OCI-LY3 (cell line): Measurements from ENCODE around the gene ADD2.

ENCODE experiments used
- H2AFZ ChIP-seq: fragments of 200-600, 300-600 bp; shearing (Covaris generic); 2 replicates; pipeline ENCODE4 v1.6.0; 2014; ENCODE audit warnings: antibody characterized with exemption, low read depth, low read length
- H3K27ac ChIP-seq: fragments of 200-600, 300-600 bp; sonication (generic); 2 replicates; pipeline ENCODE4 v1.5.1; 2014; ENCODE audit warnings: mild to moderate bottlenecking, low read length, moderate library complexity, mixed read lengths
- H3K27me3 ChIP-seq: fragments of 200-600, 300-600 bp; sonication (generic); 2 replicates; pipeline ENCODE4 v1.6.1; 2014; ENCODE audit warnings: low read depth, low read length, mixed read lengths
- H3K36me3 ChIP-seq: fragments of 200-600, 300-600 bp; sonication (generic); replicated peaks from 2 replicates; pipeline ENCODE3; 2014; ENCODE audit warnings: low read depth, low read length, mixed read lengths
- H3K4me1 ChIP-seq: fragments of 300-600, 200-600 bp; sonication (generic); 2 replicates; pipeline ENCODE4 v1.6.1; 2014; ENCODE audit warnings: low read length, mixed read lengths
- H3K4me2 ChIP-seq: fragments of 200-600, 300-600 bp; sonication (generic); 2 replicates; pipeline ENCODE4 v1.6.1; 2014; ENCODE audit warnings: low read length, mixed read lengths
- H3K4me3 ChIP-seq: fragments of 300-600, 200-600 bp; sonication (generic); 2 replicates; pipeline ENCODE4 v1.5.1; 2014; ENCODE audit warnings: antibody characterized with exemption, mild to moderate bottlenecking, low read length, moderate library complexity
- H3K79me2 ChIP-seq: fragments of 300-600, 200-600 bp; shearing (Covaris generic); 2 replicates; pipeline ENCODE4 v1.6.1; 2014; ENCODE audit warnings: mild to moderate bottlenecking, low read length, mixed read lengths
- H3K9ac ChIP-seq: fragments of 300-600, 200-600 bp; shearing (Covaris generic); 2 replicates; pipeline ENCODE4 v1.6.0; 2014; ENCODE audit warnings: mild to moderate bottlenecking, low read length, moderate library complexity
- H3K9me3 ChIP-seq: fragments of 200-600, 300-600 bp; shearing (Covaris generic); 2 replicates; pipeline ENCODE4 v1.6.1; 2014; ENCODE audit warnings: low read length, mixed read lengths; ENCODE audit not compliant: insufficient read depth
- H4K20me1 ChIP-seq: fragments of 200-600, 300-600 bp; sonication (generic); 2 replicates; pipeline ENCODE4 v1.6.1; 2016; ENCODE audit warnings: low read length, mixed read lengths; ENCODE audit not compliant: insufficient read depth
- EZH2phosphoT487 ChIP-seq: fragments of 200-600 bp; shearing (Covaris generic); IDR thresholded peaks from 2 replicates; pipeline ENCODE4 v1.6.1; 2018; ENCODE audit warnings: antibody characterized with exemption, mixed run types, low read depth
- TF ChIP-seq, protein P1 (sequence below): fragments of 200-600, 300-600 bp; sonication (generic); IDR thresholded peaks from 2 replicates; pipeline ENCODE4 v1.5.1; 2014; ENCODE audit warnings: antibody characterized with exemption, low read length, low read depth

Gene ADD2

DNA sequence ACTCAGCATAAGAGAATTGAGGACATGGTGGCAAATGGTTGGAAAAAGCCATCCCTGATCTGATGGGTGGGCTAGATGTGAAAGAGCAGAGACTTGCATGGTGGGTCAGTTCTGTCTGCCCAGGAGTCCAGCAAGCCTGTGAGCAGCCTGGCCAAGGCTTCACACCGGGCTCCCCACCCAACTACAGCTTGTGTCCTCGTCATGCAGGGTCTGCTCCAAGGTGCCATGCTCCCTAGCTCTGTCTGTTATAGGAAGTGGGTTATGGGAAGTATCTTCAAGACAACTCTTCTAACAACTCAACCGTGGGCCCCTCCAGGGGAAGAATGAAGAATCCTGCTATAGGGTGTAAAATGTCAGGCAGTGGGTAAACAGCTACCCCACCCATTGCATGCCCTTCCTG is 97.4 kb downstream of the ADD2 start:
- no peaks in the 10 kb centered on the region for H3K36me3 ChIP-seq
- no peak for TF ChIP-seq EZH2phosphoT487
- TF ChIP-seq, protein P1, sequence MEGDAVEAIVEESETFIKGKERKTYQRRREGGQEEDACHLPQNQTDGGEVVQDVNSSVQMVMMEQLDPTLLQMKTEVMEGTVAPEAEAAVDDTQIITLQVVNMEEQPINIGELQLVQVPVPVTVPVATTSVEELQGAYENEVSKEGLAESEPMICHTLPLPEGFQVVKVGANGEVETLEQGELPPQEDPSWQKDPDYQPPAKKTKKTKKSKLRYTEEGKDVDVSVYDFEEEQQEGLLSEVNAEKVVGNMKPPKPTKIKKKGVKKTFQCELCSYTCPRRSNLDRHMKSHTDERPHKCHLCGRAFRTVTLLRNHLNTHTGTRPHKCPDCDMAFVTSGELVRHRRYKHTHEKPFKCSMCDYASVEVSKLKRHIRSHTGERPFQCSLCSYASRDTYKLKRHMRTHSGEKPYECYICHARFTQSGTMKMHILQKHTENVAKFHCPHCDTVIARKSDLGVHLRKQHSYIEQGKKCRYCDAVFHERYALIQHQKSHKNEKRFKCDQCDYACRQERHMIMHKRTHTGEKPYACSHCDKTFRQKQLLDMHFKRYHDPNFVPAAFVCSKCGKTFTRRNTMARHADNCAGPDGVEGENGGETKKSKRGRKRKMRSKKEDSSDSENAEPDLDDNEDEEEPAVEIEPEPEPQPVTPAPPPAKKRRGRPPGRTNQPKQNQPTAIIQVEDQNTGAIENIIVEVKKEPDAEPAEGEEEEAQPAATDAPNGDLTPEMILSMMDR = no peak

GRCh38 chr2:70670202-70670601 is 97.8 kb downstream of the ADD2 start:
- H3K9me3 ChIP-seq = no peaks in the 10 kb centered on the region
- TF ChIP-seq EZH2phosphoT487 = no peak
- TF ChIP-seq, protein P1 = no peak
- no peak overlapping the region for H3K4me3 ChIP-seq
- no peak overlapping the region for H3K27ac ChIP-seq
- H3K27me3 ChIP-seq = 0 out of 2 replicates have a peak, but pooled peaks cover 2% of the 10 kb centered on the region
- H3K9ac ChIP-seq = no peak overlapping the region
- no peak overlapping the region for H3K4me2 ChIP-seq
- H3K4me1 ChIP-seq = no peaks in the 10 kb centered on the region
- H4K20me1 ChIP-seq = no peaks in the 10 kb centered on the region
- no peaks in the 10 kb centered on the region for H3K36me3 ChIP-seq
- no peaks in the 10 kb centered on the region for H3K79me2 ChIP-seq
- no peak overlapping the region for H2AFZ ChIP-seq

More for the DNA sequence above, 97.4 kb downstream of the ADD2 start:
- Histone ChIP-seq H2AFZ (no peak overlapping the region), H3K27ac (no peak overlapping the region), H4K20me1 (no peaks in the 10 kb centered on the region), H3K4me3 (no peak overlapping the region), H3K9me3 (no peaks in the 10 kb centered on the region), H3K79me2 (no peaks in the 10 kb centered on the region), H3K27me3 (0 out of 2 replicates have a peak, but pooled peaks cover 2% of the 10 kb centered on the region), H3K4me1 (no peaks in the 10 kb centered on the region), H3K4me2 (no peak overlapping the region), H3K9ac (no peak overlapping the region)

DNA sequence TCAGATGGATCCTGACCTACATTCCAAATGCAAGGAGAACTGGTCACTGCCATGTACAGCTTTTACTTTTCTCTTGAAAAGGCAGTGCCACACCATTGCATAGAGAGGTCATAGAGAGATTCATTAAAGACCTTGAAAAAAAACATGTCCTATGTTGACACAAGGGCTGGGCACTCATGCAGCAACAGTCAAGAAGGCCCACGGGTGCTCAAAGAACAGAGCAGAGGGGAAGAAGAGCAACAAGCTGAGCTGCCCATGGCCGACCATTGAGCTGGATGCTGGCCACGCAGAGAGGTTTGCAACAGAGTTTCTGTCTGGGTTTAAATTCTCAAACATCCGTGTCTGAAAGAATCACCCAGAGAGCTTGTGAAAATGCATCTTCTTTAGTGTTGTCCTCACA is 99.1 kb downstream of the ADD2 start:
- Histone ChIP-seq H3K36me3 (no peaks in the 10 kb centered on the region), H2AFZ (no peak overlapping the region), H3K27me3 (no peaks in the 10 kb centered on the region), H3K79me2 (no peaks in the 10 kb centered on the region), H3K9ac (no peak overlapping the region), H3K4me1 (peaks cover 9% of the 10 kb centered on the region), H3K4me3 (no peak overlapping the region), H3K9me3 (no peaks in the 10 kb centered on the region), H3K27ac (no peak overlapping the region), H3K4me2 (no peak overlapping the region), H4K20me1 (no peaks in the 10 kb centered on the region)
- TF ChIP-seq, protein P1 = no peak
- no peak for TF ChIP-seq EZH2phosphoT487

GRCh38 chr2:70668432-70668831 is 99.6 kb downstream of the ADD2 start:
- H3K27ac ChIP-seq = no peak overlapping the region
- H2AFZ ChIP-seq = no peak overlapping the region
- H3K4me1 ChIP-seq = peaks cover 9% of the 10 kb centered on the region
- H3K79me2 ChIP-seq = no peaks in the 10 kb centered on the region
- H4K20me1 ChIP-seq = no peaks in the 10 kb centered on the region
- H3K9ac ChIP-seq = no peak overlapping the region
- H3K9me3 ChIP-seq = no peaks in the 10 kb centered on the region
- H3K36me3 ChIP-seq = no peaks in the 10 kb centered on the region
- no peak overlapping the region for H3K4me3 ChIP-seq
- TF ChIP-seq EZH2phosphoT487 = no peak
- H3K4me2 ChIP-seq = no peak overlapping the region
- H3K27me3 ChIP-seq = no peaks in the 10 kb centered on the region

GRCh38 chr2:70664525-70664924 is 103.5 kb downstream of the ADD2 start:
- peak overlapping the region; percentile 89 for H2AFZ ChIP-seq
- no peak for TF ChIP-seq EZH2phosphoT487
- TF ChIP-seq, protein P1 = no peak
- peak overlapping the region; percentile 46 for H3K4me2 ChIP-seq
- H3K4me3 ChIP-seq = peak overlapping the region; percentile 11; the same call in 1 of the 2 replicates
- no peak overlapping the region for H3K9ac ChIP-seq
- no peaks in the 10 kb centered on the region for H3K36me3 ChIP-seq
- no peak overlapping the region for H3K27ac ChIP-seq
- peaks cover 9% of the 10 kb centered on the region for H3K4me1 ChIP-seq
- no peaks in the 10 kb centered on the region for H3K27me3 ChIP-seq
- H3K79me2 ChIP-seq = no peaks in the 10 kb centered on the region
- no peaks in the 10 kb centered on the region for H3K9me3 ChIP-seq
- no peaks in the 10 kb centered on the region for H4K20me1 ChIP-seq
